Gastrocnemius medialis (tissue), 4 donors: ENCODE results near the gene MRPL32. TPM values are rescaled to one million over a fixed set of nuclear protein-coding genes. Genes with fewer than 3 reads are reported as not detected.

Source experiments
- ATAC-seq, 2 donors: fragments of 150-250 bp; one replicate each; pipeline ENCODE4 v1.9.1; 2016
- DNase-seq, 2 donors: peaks; one replicate each; pipeline ENCODE4 v3.0.0-alpha.2; 2019
- H3K27ac ChIP-seq, 4 donors: fragments of 200-600 bp; sonication (generic); 1 replicate in 1 of 4; 2 replicates in 3 of 4; pipeline ENCODE4 v1.5.1; 2016 to 2018; ENCODE audit warnings: mild to moderate bottlenecking in 2 of 4, moderate library complexity in 1 of 4
- H3K27me3 ChIP-seq, 3 donors: fragments of 200-600 bp; sonication (generic) in 2 of 3; 1 replicate in 1 of 3; 2 replicates in 2 of 3; pipeline versions ENCODE4 v1.5.1 to v1.6.0; 2016 to 2019; ENCODE audit warnings: mild to moderate bottlenecking in 1 of 3, moderate library complexity in 1 of 3
- H3K36me3 ChIP-seq, 2 donors: fragments of 200-600 bp; sonication (generic) in 1 of 2; one replicate each; pipeline ENCODE4 v1.5.1; 2017 to 2018
- H3K4me1 ChIP-seq, 2 donors: fragments of 200-600 bp; sonication (generic) in 1 of 2; one replicate each; pipeline ENCODE4 v1.5.1; 2016 to 2017; ENCODE audit warnings: mild to moderate bottlenecking in 2 of 2
- H3K4me3 ChIP-seq, 4 donors: fragments of 200-600 bp; sonication (generic) in 3 of 4; 1 replicate in 1 of 4; 2 replicates in 3 of 4; pipeline ENCODE4 v1.5.1; 2016 to 2019; ENCODE audit warnings: mild to moderate bottlenecking in 2 of 4
- H3K9me3 ChIP-seq, 3 donors: fragments of 200-600 bp; sonication (generic) in 2 of 3; 1 replicate in 1 of 3; 2 replicates in 2 of 3; pipeline ENCODE4 v1.5.1; 2016 to 2019
- POLR2A ChIP-seq, 2 donors: fragments of 450-650 bp; IDR thresholded peaks; one replicate each; pipeline ENCODE4 v1.6.1; 2017; ENCODE audit warnings: antibody characterized with exemption in 2 of 2, mild to moderate bottlenecking in 2 of 2, moderate library complexity in 2 of 2
- in situ Hi-C, 4 donors: fragments of 200-750 bp; cut with MboI; loops; one replicate each; pipeline versions ENCODE4 v1.15.0 to v1.8.0; 2017; ENCODE audit warnings: low sequenced_read_pairs in 4 of 4
- intact Hi-C: fragments of 100-400 bp; cut with DNase I; formaldehyde crosslinking; loops from one replicate; pipeline ENCODE4 v1.15.1; 2023; ENCODE audit warnings: low total_unique reads
- total RNA-seq, 4 donors: library from RNA; depleted of rRNA; stranded (reverse); fragments of >200 nt; gene quantifications; one replicate each; pipeline versions ENCODE4 v1.1.0 to v1.2.3, GENCODE V29; 2016
- TF ChIP-seq, protein P1 (sequence below), 5 experiments: fragments of 450-650 bp in 3 of 5; fragments of 200-600 bp in 2 of 5; sonication (generic) in 2 of 5; IDR thresholded peaks in 4 of 5; conservative IDR thresholded peaks in 1 of 5; 1 replicate in 4 of 5; 2 replicates in 1 of 5; pipeline ENCODE4 v1.5.1; 2016 to 2019; ENCODE audit warnings: antibody characterized with exemption in 5 of 5, mild to moderate bottlenecking in 3 of 5, moderate library complexity in 3 of 5

Gene MRPL32
- total RNA-seq, 4 donors from 2014 or later: 42.6 to 59.2 (median 56.8) TPM

DNA sequence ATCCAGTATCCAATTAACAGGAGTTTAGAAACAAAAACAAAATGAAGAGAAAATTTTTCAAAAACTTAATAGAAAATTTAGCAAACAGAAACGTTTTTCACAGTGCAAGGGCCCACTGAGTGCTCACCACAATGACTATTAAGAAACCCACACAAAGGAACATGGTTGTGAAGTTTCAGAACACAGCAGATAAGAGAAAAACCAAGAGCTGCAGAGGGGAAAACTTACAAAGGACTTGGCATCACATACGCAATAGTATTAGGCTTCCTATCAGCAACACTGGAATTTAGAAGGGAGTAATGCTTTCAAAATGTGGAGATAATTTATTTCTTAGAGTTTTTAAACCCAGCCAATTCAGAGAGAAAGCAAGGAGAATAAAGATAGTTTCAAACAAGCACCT lies 18.6 kb upstream of the MRPL32 start:
- Histone ChIP-seq H3K36me3 (peaks cover 0 to 26% of the 10 kb centered on the region in 2 donors), H3K4me1 (peaks cover 10 to 16% of the 10 kb centered on the region in 2 donors), H3K9me3 (no peaks in the 10 kb centered on the region), H3K4me3 (no peak overlapping the region), H3K27ac (no peak overlapping the region), H3K27me3 (no peaks in the 10 kb centered on the region)
- TF ChIP-seq, protein P1, sequence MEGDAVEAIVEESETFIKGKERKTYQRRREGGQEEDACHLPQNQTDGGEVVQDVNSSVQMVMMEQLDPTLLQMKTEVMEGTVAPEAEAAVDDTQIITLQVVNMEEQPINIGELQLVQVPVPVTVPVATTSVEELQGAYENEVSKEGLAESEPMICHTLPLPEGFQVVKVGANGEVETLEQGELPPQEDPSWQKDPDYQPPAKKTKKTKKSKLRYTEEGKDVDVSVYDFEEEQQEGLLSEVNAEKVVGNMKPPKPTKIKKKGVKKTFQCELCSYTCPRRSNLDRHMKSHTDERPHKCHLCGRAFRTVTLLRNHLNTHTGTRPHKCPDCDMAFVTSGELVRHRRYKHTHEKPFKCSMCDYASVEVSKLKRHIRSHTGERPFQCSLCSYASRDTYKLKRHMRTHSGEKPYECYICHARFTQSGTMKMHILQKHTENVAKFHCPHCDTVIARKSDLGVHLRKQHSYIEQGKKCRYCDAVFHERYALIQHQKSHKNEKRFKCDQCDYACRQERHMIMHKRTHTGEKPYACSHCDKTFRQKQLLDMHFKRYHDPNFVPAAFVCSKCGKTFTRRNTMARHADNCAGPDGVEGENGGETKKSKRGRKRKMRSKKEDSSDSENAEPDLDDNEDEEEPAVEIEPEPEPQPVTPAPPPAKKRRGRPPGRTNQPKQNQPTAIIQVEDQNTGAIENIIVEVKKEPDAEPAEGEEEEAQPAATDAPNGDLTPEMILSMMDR (IDR thresholded peaks at IDR 0.05 in 4 of 5, conservative IDR thresholded peaks at IDR 0.05 in 1 of 5): no peak
- TF ChIP-seq POLR2A (IDR thresholded peaks at IDR 0.05): no peak
- DNase-seq (no peak), ATAC-seq (no peak)
- in situ Hi-C loops (no loop called here), intact Hi-C loops (no loop called here)

GRCh38 chr7:42914009-42914408 lies 18.2 kb upstream of the MRPL32 start:
- H3K27ac ChIP-seq: no peak overlapping the region
- intact Hi-C loops (no loop called here), in situ Hi-C loops (no loop called here)
- TF ChIP-seq, protein P1 (IDR thresholded peaks at IDR 0.05 in 4 of 5, conservative IDR thresholded peaks at IDR 0.05 in 1 of 5): no peak
- TF ChIP-seq POLR2A (IDR thresholded peaks at IDR 0.05): no peak
- H3K9me3 ChIP-seq: no peaks in the 10 kb centered on the region
- ATAC-seq (no peak), DNase-seq (no peak)
- H3K4me1 ChIP-seq: peaks cover 10 to 16% of the 10 kb centered on the region in 2 donors
- no peaks in the 10 kb centered on the region for H3K27me3 ChIP-seq
- H3K36me3 ChIP-seq: peaks cover 0 to 30% of the 10 kb centered on the region in 2 donors
- H3K4me3 ChIP-seq: no peak overlapping the region

DNA sequence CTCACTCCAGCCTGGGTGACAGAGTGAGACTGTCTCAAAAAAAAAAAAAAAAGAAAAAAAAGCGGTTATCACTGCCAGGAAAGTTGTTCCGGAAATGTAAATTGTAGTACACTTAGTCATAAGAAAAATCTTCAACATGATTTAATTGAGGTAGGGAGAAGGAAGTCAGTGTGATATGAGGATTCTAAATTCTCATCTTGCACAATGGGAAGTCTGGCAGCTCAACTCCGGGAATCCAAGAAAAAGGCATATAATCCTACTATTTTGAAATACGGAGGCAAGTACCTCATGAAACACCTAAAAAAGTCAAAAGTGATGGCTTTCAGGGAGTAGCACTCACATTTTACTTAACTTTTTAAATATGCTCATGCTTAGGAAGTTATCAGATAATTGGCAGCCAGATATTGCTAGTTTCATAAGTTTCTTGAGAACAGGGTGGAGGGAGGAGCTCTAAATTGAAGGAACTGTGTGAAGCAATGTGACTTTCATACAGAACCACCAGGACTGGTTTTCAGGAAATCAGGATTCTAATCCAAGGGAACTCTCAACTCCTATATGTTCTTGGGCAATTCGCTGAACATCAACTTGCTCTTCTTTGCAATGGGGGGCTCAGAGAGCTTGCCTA lies 17.6 kb upstream of the MRPL32 start:
- no peaks in the 10 kb centered on the region for H3K9me3 ChIP-seq
- ATAC-seq (no peak), DNase-seq (no peak)
- in situ Hi-C loops: no loop called here
- intact Hi-C loops: no loop called here
- no peak overlapping the region for H3K27ac ChIP-seq
- H3K4me1 ChIP-seq: peaks cover 10 to 16% of the 10 kb centered on the region in 2 donors
- no peak overlapping the region for H3K4me3 ChIP-seq
- TF ChIP-seq, protein P1 (IDR thresholded peaks at IDR 0.05 in 4 of 5, conservative IDR thresholded peaks at IDR 0.05 in 1 of 5): no peak
- H3K27me3 ChIP-seq: no peaks in the 10 kb centered on the region
- H3K36me3 ChIP-seq: peaks cover 0 to 34% of the 10 kb centered on the region in 2 donors

GRCh38 chr7:42915356-42915755 lies 16.8 kb upstream of the MRPL32 start:
- in situ Hi-C loops (no loop called here), intact Hi-C loops (no loop called here)
- no peaks in the 10 kb centered on the region for H3K9me3 ChIP-seq
- DNase-seq (no peak), ATAC-seq (no peak)
- H3K27ac ChIP-seq: no peak overlapping the region
- peaks cover 0 to 40% of the 10 kb centered on the region in 2 donors for H3K36me3 ChIP-seq
- no peak for TF ChIP-seq POLR2A (IDR thresholded peaks at IDR 0.05)
- TF ChIP-seq, protein P1 (IDR thresholded peaks at IDR 0.05 in 4 of 5, conservative IDR thresholded peaks at IDR 0.05 in 1 of 5): no peak
- H3K4me3 ChIP-seq: no peak overlapping the region
- H3K4me1 ChIP-seq: peaks cover 10 to 14% of the 10 kb centered on the region in 2 donors
- H3K27me3 ChIP-seq: no peaks in the 10 kb centered on the region
